Measurements from ENCODE around the gene TF. TPM values are rescaled to one million over a fixed set of nuclear protein-coding genes. Genes with fewer than 3 reads are reported as not detected.

TF gene
- total RNA-seq, 1 donor from 2014 or later = 2.3 TPM

GRCh38 chr3:133757701-133758567 lies 11.7 kb downstream of the TF start:
- Mint-ChIP-seq H3K36me3 (no peaks in the 10 kb centered on the region), H3K27ac (no peak overlapping the region), H3K9me3 (no peaks in the 10 kb centered on the region), H3K4me1 (ENCODE audit: unreplicated experiment) (no peaks in the 10 kb centered on the region), H3K27me3 (no peaks in the 10 kb centered on the region), H3K4me3 (no peak overlapping the region)
- no peak for TF ChIP-seq CTCF (conservative IDR thresholded peaks at IDR 0.05)
- no peak for DNase-seq (ENCODE audit: extremely low spot score, unreplicated experiment)

- Mint-ChIP-seq H3K27me3 (no peaks in the 10 kb centered on the region), H3K36me3 (no peaks in the 10 kb centered on the region), H3K4me1 (ENCODE audit: unreplicated experiment) (no peaks in the 10 kb centered on the region), H3K4me3 (no peak overlapping the region), H3K27ac (no peak overlapping the region), H3K9me3 (no peaks in the 10 kb centered on the region)
- no peak for DNase-seq (ENCODE audit: extremely low spot score, unreplicated experiment)
- no peak for TF ChIP-seq CTCF (conservative IDR thresholded peaks at IDR 0.05)
Measured at GRCh38 chr3:133758568-133758928, 12.4 kb downstream of the TF start.

DNA sequence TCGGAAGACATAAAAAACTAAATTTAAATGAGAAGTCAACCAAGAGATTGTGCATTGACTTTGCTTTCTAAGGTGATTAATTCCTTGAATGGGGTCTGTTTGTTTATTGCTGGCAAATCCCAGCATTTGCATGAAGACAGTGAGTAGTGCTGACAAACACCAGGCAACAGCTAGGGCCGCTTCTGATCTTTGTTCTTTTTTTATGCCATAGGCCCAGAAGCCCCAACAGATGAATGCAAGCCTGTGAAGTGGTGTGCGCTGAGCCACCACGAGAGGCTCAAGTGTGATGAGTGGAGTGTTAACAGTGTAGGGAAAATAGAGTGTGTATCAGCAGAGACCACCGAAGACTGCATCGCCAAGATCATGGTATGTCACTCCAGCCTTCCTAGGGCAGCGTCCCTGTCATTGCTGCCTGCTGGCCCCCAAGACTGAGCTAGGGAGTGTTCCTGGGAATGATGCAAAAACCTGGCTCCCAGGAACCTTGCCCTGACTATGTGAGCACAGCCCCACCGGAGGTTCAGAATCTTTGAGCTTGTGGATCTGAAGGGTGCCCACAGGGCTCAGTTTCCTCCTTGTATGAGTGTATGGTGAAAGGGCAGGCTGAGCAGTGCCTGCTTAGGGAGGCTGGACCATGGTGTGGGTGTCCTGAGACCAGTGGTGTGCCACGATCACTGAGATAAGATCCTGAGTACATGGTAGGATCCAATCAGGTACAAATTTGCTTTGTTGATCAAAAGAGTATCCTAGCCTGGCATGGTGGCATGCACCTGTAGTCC lies 13.0 kb downstream of the TF start:
- Mint-ChIP-seq H3K4me3 (no peak overlapping the region), H3K36me3 (no peaks in the 10 kb centered on the region), H3K4me1 (ENCODE audit: unreplicated experiment) (no peaks in the 10 kb centered on the region), H3K27me3 (no peaks in the 10 kb centered on the region), H3K9me3 (no peaks in the 10 kb centered on the region), H3K27ac (no peak overlapping the region)
- no peak for DNase-seq (ENCODE audit: extremely low spot score, unreplicated experiment)
- TF ChIP-seq CTCF (conservative IDR thresholded peaks at IDR 0.05) = no peak

- no peaks in the 10 kb centered on the region for H3K9me3 Mint-ChIP-seq
- H3K36me3 Mint-ChIP-seq = no peaks in the 10 kb centered on the region
- DNase-seq (ENCODE audit: extremely low spot score, unreplicated experiment) = no peak
- no peak overlapping the region for H3K27ac Mint-ChIP-seq
- no peak for TF ChIP-seq CTCF (conservative IDR thresholded peaks at IDR 0.05)
- H3K27me3 Mint-ChIP-seq = no peaks in the 10 kb centered on the region
- H3K4me3 Mint-ChIP-seq = no peak overlapping the region
- H3K4me1 Mint-ChIP-seq (ENCODE audit: unreplicated experiment) = no peaks in the 10 kb centered on the region
Measured at GRCh38 chr3:133759740-133760305, 13.6 kb downstream of the TF start.

DNA sequence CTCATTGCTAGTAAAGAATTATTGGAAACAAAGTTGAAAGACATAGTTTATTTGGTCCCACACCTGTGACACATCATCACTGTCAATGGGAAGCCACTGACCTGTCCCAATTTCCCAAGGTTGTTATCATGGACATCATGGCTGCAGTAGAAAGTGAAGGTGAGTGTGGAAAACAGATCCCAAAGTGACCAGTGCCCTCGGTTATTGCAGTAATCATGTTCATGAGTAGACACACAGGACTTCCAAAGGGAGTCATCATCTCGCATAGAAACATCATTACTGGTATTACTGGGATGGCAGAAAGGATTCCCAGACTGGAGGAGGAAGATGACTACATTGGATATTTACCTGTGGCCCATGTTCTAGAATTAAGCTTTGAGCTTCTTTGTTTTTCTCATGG lies 14.7 kb downstream of the TF start:
- no peak overlapping the region for H3K27ac Mint-ChIP-seq
- no peak overlapping the region for H3K4me3 Mint-ChIP-seq
- no peaks in the 10 kb centered on the region for H3K4me1 Mint-ChIP-seq (ENCODE audit: unreplicated experiment)
- DNase-seq (ENCODE audit: extremely low spot score, unreplicated experiment) = no peak
- no peaks in the 10 kb centered on the region for H3K27me3 Mint-ChIP-seq
- no peaks in the 10 kb centered on the region for H3K9me3 Mint-ChIP-seq
- no peak for TF ChIP-seq CTCF (conservative IDR thresholded peaks at IDR 0.05)
- H3K36me3 Mint-ChIP-seq = no peaks in the 10 kb centered on the region
